ENCODE measurements around the gene AQP5.

GRCh38 chr12:49957570-49957967 lies 4.1 kb upstream of the AQP5 start:
- TF ChIP-seq EP300 (IDR thresholded peaks at IDR 0.05) (no peak), CTCF (IDR thresholded peaks at IDR 0.05) (no peak), POLR2A (IDR thresholded peaks at IDR 0.05) (no peak)
